HEK293 (cell line): Measurements from ENCODE around the gene BIN2.

Experiments
- CTCF ChIA-PET: fragments of 350-600 bp; formaldehyde crosslinking; extraction: SDS; loops from one replicate; lab custom pipeline; 2021; ENCODE audit warnings: antibody characterized with exemption; lab: Yijun Ruan, JAX
- POLR2A ChIA-PET: fragments of 300-600 bp; formaldehyde crosslinking; extraction: SDS; loops from one replicate; lab custom pipeline; 2020; ENCODE audit warnings: antibody characterized with exemption, inconsistent platforms; lab: Yijun Ruan, JAX
- H3K27ac ChIP-seq: fragments of 200-500 bp; sonication (Bioruptor generic); 2 replicates; pipeline ENCODE4 v1.5.1; 2014; ENCODE audit warnings: low read depth, low read length, control low read depth, inconsistent platforms; ENCODE audit errors: extremely low read depth
- H3K36me3 ChIP-seq, 2 experiments: fragments of 200-500 bp in 1 of 2; sonication (Bioruptor generic) in 1 of 2; 1 replicate in 1 of 2; 2 replicates in 1 of 2; pipeline ENCODE4 v1.5.1; 2014 to 2017; ENCODE audit warnings: inconsistent platforms in 2 of 2, low read length in 2 of 2; ENCODE audit not compliant: control insufficient read depth in 2 of 2, insufficient read depth in 1 of 2
- H3K4me1 ChIP-seq: fragments of 200-500 bp; sonication (Bioruptor generic); 2 replicates; pipeline ENCODE4 v1.5.1; 2014; ENCODE audit warnings: mild to moderate bottlenecking, low read length, inconsistent platforms; ENCODE audit not compliant: control insufficient read depth, insufficient read depth
- H3K4me3 ChIP-seq: 2 replicates; pipeline ENCODE4 v1.5.1; 2011; ENCODE audit warnings: low read depth, mild to moderate bottlenecking, control low read depth, low read length, moderate library complexity
- H3K9me3 ChIP-seq: fragments of 200-500 bp; sonication (Bioruptor generic); 2 replicates; pipeline ENCODE4 v1.5.1; 2014; ENCODE audit warnings: low read depth, low read length, inconsistent platforms; ENCODE audit not compliant: control insufficient read depth, insufficient read depth
- FEZF1 ChIP-seq: fragments of 450-650 bp; formaldehyde crosslinking; IDR thresholded peaks from 2 replicates; pipeline ENCODE4 v1.5.1; 2016; ENCODE audit warnings: missing biosample characterization, missing genetic modification characterization
- HIC1 ChIP-seq: fragments of 450-650 bp; formaldehyde crosslinking; IDR thresholded peaks from 2 replicates; pipeline ENCODE4 v1.5.1; 2016; ENCODE audit warnings: missing biosample characterization, missing genetic modification characterization
- HOXA7 ChIP-seq: sonication (generic); formaldehyde crosslinking; IDR thresholded peaks from 2 replicates; pipeline ENCODE4 v1.8.1; 2022; ENCODE audit warnings: missing genetic modification reagents, borderline replicate concordance
- KLF9 ChIP-seq: fragments of 450-650 bp; formaldehyde crosslinking; IDR thresholded peaks from 2 replicates; pipeline ENCODE4 v1.5.1; 2016; ENCODE audit warnings: missing biosample characterization, missing genetic modification characterization, low read depth
- MYNN ChIP-seq: fragments of 450-650 bp; formaldehyde crosslinking; IDR thresholded peaks from 2 replicates; pipeline ENCODE4 v1.5.1; 2016; ENCODE audit warnings: missing biosample characterization, missing genetic modification characterization, borderline replicate concordance
- PRDM1 ChIP-seq: fragments of 450-650 bp; formaldehyde crosslinking; IDR thresholded peaks from 2 replicates; pipeline ENCODE4; 2016; ENCODE audit warnings: missing biosample characterization, missing genetic modification characterization
- PRDM4 ChIP-seq: fragments of 450-650 bp; formaldehyde crosslinking; IDR thresholded peaks from 2 replicates; pipeline ENCODE4 v1.5.1; 2017; ENCODE audit warnings: missing biosample characterization, missing genetic modification characterization
- SP7 ChIP-seq: fragments of 450-650 bp; formaldehyde crosslinking; IDR thresholded peaks from 2 replicates; pipeline ENCODE4 v1.5.1; 2016; ENCODE audit warnings: missing biosample characterization, missing genetic modification characterization
- ZNF112 ChIP-seq: fragments of 450-650 bp; formaldehyde crosslinking; IDR thresholded peaks from 2 replicates; pipeline ENCODE4 v1.5.0; 2017; ENCODE audit warnings: missing biosample characterization, missing genetic modification characterization
- ZNF157 ChIP-seq: fragments of 450-650 bp; formaldehyde crosslinking; IDR thresholded peaks from 2 replicates; pipeline ENCODE4 v1.5.1; 2016; ENCODE audit warnings: missing biosample characterization, missing genetic modification characterization
- ZNF16 ChIP-seq: fragments of 450-650 bp; formaldehyde crosslinking; IDR thresholded peaks from 2 replicates; pipeline ENCODE4 v1.5.1; 2016; ENCODE audit warnings: low read depth, missing biosample characterization, missing genetic modification characterization
- ZNF169 ChIP-seq: fragments of 450-650 bp; formaldehyde crosslinking; IDR thresholded peaks from 2 replicates; pipeline ENCODE4 v1.5.1; 2016; ENCODE audit warnings: missing biosample characterization, missing genetic modification characterization
- ZNF2 ChIP-seq: fragments of 450-650 bp; formaldehyde crosslinking; IDR thresholded peaks from 2 replicates; pipeline ENCODE4 v1.5.1; 2016; ENCODE audit warnings: missing biosample characterization, missing genetic modification characterization
- ZNF214 ChIP-seq: fragments of 450-650 bp; formaldehyde crosslinking; IDR thresholded peaks from 2 replicates; pipeline ENCODE4 v1.5.1; 2017; ENCODE audit warnings: missing biosample characterization, mild to moderate bottlenecking, missing genetic modification characterization, borderline replicate concordance
- ZNF23 ChIP-seq: fragments of 450-650 bp; formaldehyde crosslinking; IDR thresholded peaks from 2 replicates; pipeline ENCODE4 v1.5.1; 2016; ENCODE audit warnings: missing biosample characterization, missing genetic modification characterization, borderline replicate concordance
- ZNF248 ChIP-seq: fragments of 450-650 bp; formaldehyde crosslinking; IDR thresholded peaks from 2 replicates; pipeline ENCODE4 v1.5.1; 2017; ENCODE audit warnings: missing biosample characterization, missing genetic modification characterization
- ZNF274 ChIP-seq, 2 experiments: fragments of 200-500 bp in 1 of 2; fragments of 450-650 bp in 1 of 2; sonication (Bioruptor generic) in 1 of 2; formaldehyde crosslinking in 1 of 2; IDR thresholded peaks; 2 replicates each; pipeline versions ENCODE4 v1.5.1 to v1.6.1; 2014 to 2016; ENCODE audit warnings: borderline replicate concordance in 1 of 2, inconsistent platforms in 1 of 2, low read length in 1 of 2, missing biosample characterization in 1 of 2, missing genetic modification characterization in 1 of 2
- ZNF311 ChIP-seq: fragments of 450-650 bp; formaldehyde crosslinking; IDR thresholded peaks from 2 replicates; pipeline ENCODE4 v1.5.1; 2017; ENCODE audit warnings: missing biosample characterization, missing genetic modification characterization, borderline replicate concordance
- ZNF350 ChIP-seq: fragments of 450-650 bp; formaldehyde crosslinking; IDR thresholded peaks from 2 replicates; pipeline ENCODE4 v1.5.0; 2017; ENCODE audit warnings: missing biosample characterization, mild to moderate bottlenecking, missing genetic modification characterization
- ZNF354C ChIP-seq: fragments of 450-650 bp; formaldehyde crosslinking; IDR thresholded peaks from 2 replicates; pipeline ENCODE4 v1.5.1; 2016; ENCODE audit warnings: missing biosample characterization, missing genetic modification characterization, low read depth, borderline replicate concordance
- ZNF394 ChIP-seq: fragments of 450-650 bp; formaldehyde crosslinking; IDR thresholded peaks from 2 replicates; pipeline ENCODE4 v1.5.1; 2016; ENCODE audit warnings: missing biosample characterization, missing genetic modification characterization, mild to moderate bottlenecking, moderate library complexity, borderline replicate concordance
- ZNF449 ChIP-seq: fragments of 450-650 bp; formaldehyde crosslinking; IDR thresholded peaks from 2 replicates; pipeline ENCODE4 v1.5.1; 2017; ENCODE audit warnings: missing biosample characterization, mild to moderate bottlenecking, missing genetic modification characterization, moderate library complexity
- ZNF488 ChIP-seq: fragments of 450-650 bp; formaldehyde crosslinking; IDR thresholded peaks from 2 replicates; pipeline ENCODE4 v1.5.1; 2016; ENCODE audit warnings: missing biosample characterization, missing genetic modification characterization
- ZNF510 ChIP-seq: fragments of 450-650 bp; formaldehyde crosslinking; IDR thresholded peaks from 2 replicates; pipeline ENCODE4 v1.5.1; 2018; ENCODE audit warnings: mild to moderate bottlenecking, missing genetic modification characterization, missing biosample characterization; ENCODE audit not compliant: insufficient replicate concordance
- ZNF585B ChIP-seq: fragments of 450-650 bp; formaldehyde crosslinking; IDR thresholded peaks from 2 replicates; pipeline ENCODE4 v1.5.1; 2016; ENCODE audit warnings: missing biosample characterization, missing genetic modification characterization
- ZNF626 ChIP-seq: fragments of 450-650 bp; sonication (Bioruptor Pico); formaldehyde crosslinking; IDR thresholded peaks from 2 replicates; pipeline ENCODE4 v1.5.1; 2018; ENCODE audit warnings: missing biosample characterization, missing genetic modification characterization, inconsistent platforms
- ZNF707 ChIP-seq: fragments of 450-650 bp; formaldehyde crosslinking; IDR thresholded peaks from 2 replicates; pipeline ENCODE4 v1.5.1; 2016; ENCODE audit warnings: missing biosample characterization, missing genetic modification characterization
- ZNF791 ChIP-seq: fragments of 450-650 bp; formaldehyde crosslinking; IDR thresholded peaks from 2 replicates; pipeline ENCODE4 v1.5.1; 2016; ENCODE audit warnings: missing biosample characterization, missing genetic modification characterization

BIN2 gene

GRCh38 chr12:51360315-51360714, 36.3 kb upstream of the BIN2 start:
- ChIA-PET CTCF (interaction anchor here (0.6 to 1.2 kb wide), 3 partner anchors 8 to 339 kb away, joined by 3 to 8 read pairs (median 4); no protein-coding TSS in a partner anchor), POLR2A (no interaction called here)
- Histone ChIP-seq H3K27ac (no peak overlapping the region), H3K4me3 (no peak overlapping the region), H3K4me1 (no peaks in the 10 kb centered on the region), H3K36me3 (peaks cover 0 to 23% of the 10 kb centered on the region in 2 experiments; a peak in 1 of 3 replicates), H3K9me3 (no peaks in the 10 kb centered on the region)
- TF ChIP-seq PRDM4 (tag by site-specific recombination) (no peak), ZNF248 (tag by site-specific recombination) (no peak), ZNF510 (tag by site-specific recombination) (no peak), ZNF23 (tag by site-specific recombination) (no peak), MYNN (tag by site-specific recombination) (no peak), SP7 (tag by site-specific recombination) (no peak), ZNF394 (tag by site-specific recombination) (no peak), ZNF311 (tag by site-specific recombination) (no peak), ZNF585B (tag by site-specific recombination) (no peak), ZNF707 (tag by site-specific recombination) (no peak), PRDM1 (no peak), ZNF274 (IDR thresholded peaks at IDR 0.05; ENCODE audit: low read length) (no peak), ZNF274 (tag by site-specific recombination; IDR thresholded peaks at IDR 0.05; ENCODE audit: borderline replicate concordance) (no peak), FEZF1 (tag by site-specific recombination) (no peak), ZNF2 (no peak), ZNF791 (tag by site-specific recombination) (no peak), ZNF214 (tag by site-specific recombination) (no peak), ZNF112 (no peak), KLF9 (tag by site-specific recombination) (no peak), ZNF354C (tag by site-specific recombination) (no peak)

GRCh38 chr12:51359851-51360250, 35.9 kb upstream of the BIN2 start:
- ChIA-PET CTCF (interaction anchor here (0.7 kb wide), 1 partner anchor 12 kb away, joined by 3 read pairs; no protein-coding TSS in a partner anchor), POLR2A (no interaction called here)
- Histone ChIP-seq H3K9me3 (no peaks in the 10 kb centered on the region), H3K27ac (no peak overlapping the region), H3K4me3 (no peak overlapping the region), H3K36me3 (peaks cover 0 to 23% of the 10 kb centered on the region in 2 experiments; a peak in 1 of 3 replicates), H3K4me1 (no peaks in the 10 kb centered on the region)
- TF ChIP-seq HOXA7 (CRISPR knock-in tag) (no peak), ZNF157 (tag by site-specific recombination) (no peak), ZNF626 (tag by site-specific recombination) (no peak), ZNF350 (tag by site-specific recombination) (no peak), ZNF449 (tag by site-specific recombination) (no peak), ZNF169 (tag by site-specific recombination) (no peak), HIC1 (tag by site-specific recombination) (0 out of 2 replicates have a peak, but pooled peaks have one; percentile 20), ZNF488 (tag by site-specific recombination) (no peak), ZNF16 (no peak), SP7 (tag by site-specific recombination) (peak; percentile 81)
